Liver (tissue), 9 donors: ENCODE data around the gene EFCC1. TPM values are rescaled to one million over a fixed set of nuclear protein-coding genes. Genes with fewer than 3 reads are reported as not detected.

Source experiments
- DNase-seq: peaks from one replicate; pipeline ENCODE4 v3.0.0-alpha.2; 2017; ENCODE audit warnings: low spot score
- H3K27ac ChIP-seq, 2 donors: one replicate each; pipeline ENCODE4 v1.7.0; 2013; ENCODE audit warnings: inconsistent platforms in 2 of 2, low read length in 2 of 2, control low read depth in 1 of 2, low read depth in 1 of 2, mild to moderate bottlenecking in 1 of 2
- H3K27me3 ChIP-seq, 4 donors: one replicate each; pipeline versions ENCODE4 v1.6.1 to v1.7.0; 2013; ENCODE audit warnings: low read length in 3 of 4, inconsistent platforms in 1 of 4, mild to moderate bottlenecking in 1 of 4, moderate library complexity in 1 of 4; ENCODE audit not compliant: control insufficient read depth in 4 of 4, insufficient read depth in 4 of 4
- H3K36me3 ChIP-seq, 4 donors: one replicate each; pipeline versions ENCODE4 v1.6.1 to v1.7.0; 2013; ENCODE audit warnings: low read length in 3 of 4, mild to moderate bottlenecking in 3 of 4, low read depth in 1 of 4, moderate library complexity in 1 of 4; ENCODE audit not compliant: control insufficient read depth in 4 of 4, insufficient read depth in 3 of 4
- H3K4me1 ChIP-seq, 4 donors: one replicate each; pipeline versions ENCODE4 v1.6.1 to v1.7.0; 2013; ENCODE audit warnings: low read length in 3 of 4, mild to moderate bottlenecking in 3 of 4, moderate library complexity in 1 of 4; ENCODE audit not compliant: control insufficient read depth in 4 of 4, insufficient read depth in 4 of 4
- H3K4me3 ChIP-seq, 3 donors: one replicate each; pipeline versions ENCODE4 v1.6.1 to v1.7.0; 2013; ENCODE audit warnings: low read length in 3 of 3, control low read depth in 1 of 3, low read depth in 1 of 3, mild to moderate bottlenecking in 1 of 3
- H3K9ac ChIP-seq, 2 donors: one replicate each; pipeline ENCODE4 v1.7.0; 2013; ENCODE audit warnings: low read length in 2 of 2, mild to moderate bottlenecking in 2 of 2, moderate library complexity in 2 of 2, control low read depth in 1 of 2, low read depth in 1 of 2
- H3K9me3 ChIP-seq, 4 donors: one replicate each; pipeline versions ENCODE4 v1.6.1 to v1.7.0; 2013; ENCODE audit warnings: low read length in 3 of 4; ENCODE audit not compliant: control insufficient read depth in 4 of 4
- CTCF ChIP-seq: fragments of 150-350 bp; IDR thresholded peaks from 2 replicates; pipeline ENCODE4 v1.5.1; 2017; ENCODE audit warnings: improper control_type of control experiment, low read depth, low read length; ENCODE audit not compliant: missing input control
- EGR1 ChIP-seq, 2 donors: IDR thresholded peaks; 2 replicates each; pipeline ENCODE4 v1.6.1; 2016 to 2018; ENCODE audit warnings: antibody characterized with exemption in 2 of 2, low read depth in 2 of 2
- FOXA2 ChIP-seq: IDR thresholded peaks from 2 replicates; pipeline ENCODE4 v1.6.1; 2016; ENCODE audit warnings: antibody characterized with exemption
- GABPA ChIP-seq, 2 donors: IDR thresholded peaks in 1 of 2; conservative IDR thresholded peaks in 1 of 2; 2 replicates each; pipeline ENCODE4 v1.6.1; 2016; ENCODE audit warnings: antibody characterized with exemption in 2 of 2, mild to moderate bottlenecking in 1 of 2, moderate library complexity in 1 of 2
- HNF4A ChIP-seq, 2 donors: conservative IDR thresholded peaks; 2 replicates each; pipeline ENCODE4 v1.6.1; 2016; ENCODE audit warnings: antibody characterized with exemption in 2 of 2, mild to moderate bottlenecking in 2 of 2
- JUND ChIP-seq, 2 donors: IDR thresholded peaks; 2 replicates each; pipeline ENCODE4 v1.6.1; 2016; ENCODE audit warnings: antibody characterized with exemption in 2 of 2
- MAX ChIP-seq: IDR thresholded peaks from 2 replicates; pipeline ENCODE4 v1.6.1; 2016; ENCODE audit warnings: antibody characterized with exemption
- NR2F2 ChIP-seq: IDR thresholded peaks from 2 replicates; pipeline ENCODE4 v1.6.1; 2016; ENCODE audit warnings: antibody characterized with exemption
- RAD21 ChIP-seq, 2 donors: IDR thresholded peaks; 2 replicates each; pipeline ENCODE4 v1.6.1; 2016; ENCODE audit warnings: antibody characterized with exemption in 2 of 2, mild to moderate bottlenecking in 2 of 2
- REST ChIP-seq: IDR thresholded peaks from 2 replicates; pipeline ENCODE4 v1.6.1; 2016; ENCODE audit warnings: antibody characterized with exemption, mild to moderate bottlenecking
- SP1 ChIP-seq: IDR thresholded peaks from 2 replicates; pipeline ENCODE4 v1.6.1; 2018; ENCODE audit warnings: antibody characterized with exemption, mild to moderate bottlenecking
- TAF1 ChIP-seq: conservative IDR thresholded peaks from 2 replicates; pipeline ENCODE4 v1.6.1; 2016; ENCODE audit warnings: antibody characterized with exemption, mild to moderate bottlenecking
- YY1 ChIP-seq: IDR thresholded peaks from 2 replicates; pipeline ENCODE4 v1.6.1; 2016; ENCODE audit warnings: antibody characterized with exemption, mild to moderate bottlenecking
- WGBS: extraction: QIAGEN DNeasy Blood & Tissue Kit; methylation state at CpG from one replicate; pipeline ENCODE4 v1.1.7; 2013; 5-methylcytosine and 5-hydroxymethylcytosine counted together
- polyA plus RNA-seq, 2 donors: library from polyadenylated mRNA; stranded (reverse) in 1 of 2; unstranded in 1 of 2; fragments of 200-250 nt in 1 of 2; fragments of >200 nt in 1 of 2; fragmentation: Nextera tagmentation in 1 of 2; extraction: Ambion mirVana in 1 of 2; gene quantifications; one replicate each; pipeline versions ENCODE4 v1.2.1 to v1.2.3, GENCODE V29; 2013 to 2015
- total RNA-seq, 2 donors: library from RNA; depleted of rRNA; stranded (reverse); fragments of >200 nt; gene quantifications; one replicate each; pipeline ENCODE4 v1.2.3, GENCODE V29; 2014
- donor health status: healthy.
- donor health status: healthy.
- donor health status: healthy.
- donor health status: healthy.
- donor health status: healthy.

The EFCC1 gene
- total and polyA plus RNA-seq, 4 donors = 0.08 to 1.0 (median 0.24) TPM

- no peak for DNase-seq
- Histone ChIP-seq H3K36me3 (no peaks in the 10 kb centered on the region), H3K4me3 (no peak overlapping the region), H3K9ac (no peak overlapping the region), H3K9me3 (no peaks in the 10 kb centered on the region), H3K27me3 (peaks cover 0 to 3% (median 0%) of the 10 kb centered on the region in 4 donors), H3K27ac (no peak overlapping the region), H3K4me1 (no peaks in the 10 kb centered on the region)
- TF ChIP-seq EGR1 (IDR thresholded peaks at IDR 0.05; ENCODE audit: low read depth in 2 of 2) (no peak), FOXA2 (no peak), GABPA (IDR thresholded peaks at IDR 0.05 in 1 of 2, conservative IDR thresholded peaks at IDR 0.05 in 1 of 2) (no peak)
- 82% methylated on average over 6 of the region's 6 CpGs for WGBS
These were observed 33.3 kb upstream of the EFCC1 start for GRCh38 chr3:128967748-128968355.

GRCh38 chr3:128969993-128970739 lies 30.9 kb upstream of the EFCC1 start:
- no peaks in the 10 kb centered on the region for H3K36me3 ChIP-seq
- H3K9ac ChIP-seq = no peak overlapping the region
- H3K4me1 ChIP-seq = no peaks in the 10 kb centered on the region
- no peaks in the 10 kb centered on the region for H3K9me3 ChIP-seq
- H3K27me3 ChIP-seq = peaks cover 0 to 3% (median 0%) of the 10 kb centered on the region in 4 donors
- H3K4me3 ChIP-seq = no peak overlapping the region
- TF ChIP-seq MAX (no peak), HNF4A (conservative IDR thresholded peaks at IDR 0.05) (peak in 1 of 2 donors; percentile 10), RAD21 (IDR thresholded peaks at IDR 0.05) (peak; percentile 89 to 91), CTCF (peak; percentile 82)
- peak; percentile 61 for DNase-seq
- H3K27ac ChIP-seq = no peak overlapping the region
- 11% methylated on average over 12 of the region's 12 CpGs for WGBS

- TF ChIP-seq NR2F2 (no peak), TAF1 (no peak)
- no peak for DNase-seq
- Histone ChIP-seq H3K36me3 (no peaks in the 10 kb centered on the region), H3K27ac (no peak overlapping the region), H3K4me1 (no peaks in the 10 kb centered on the region), H3K4me3 (no peak overlapping the region), H3K27me3 (peaks cover 0 to 3% (median 0%) of the 10 kb centered on the region in 4 donors), H3K9ac (no peak overlapping the region), H3K9me3 (no peaks in the 10 kb centered on the region)
- 51% methylated on average over 1 of the region's 1 CpG for WGBS
These were observed 30.4 kb upstream of the EFCC1 start for GRCh38 chr3:128970740-128971047.

- Histone ChIP-seq H3K36me3 (no peaks in the 10 kb centered on the region), H3K9ac (no peak overlapping the region), H3K4me3 (no peak overlapping the region), H3K27ac (no peak overlapping the region), H3K4me1 (no peaks in the 10 kb centered on the region), H3K27me3 (no peaks in the 10 kb centered on the region), H3K9me3 (no peaks in the 10 kb centered on the region)
- no peak for DNase-seq
- WGBS = 74% methylated on average over 6 of the region's 6 CpGs
- TF ChIP-seq NR2F2 (no peak), REST (no peak), MAX (no peak), SP1 (no peak), JUND (IDR thresholded peaks at IDR 0.05) (no peak), YY1 (no peak), CTCF (no peak)
These were observed 29.5 kb upstream of the EFCC1 start for GRCh38 chr3:128971421-128972100.
